Sigmoid colon (tissue), 7 donors: Measurements from ENCODE around the gene CLEC16A. TPM values are rescaled to one million over a fixed set of nuclear protein-coding genes. Genes with fewer than 3 reads are reported as not detected.

ENCODE experiments used
- DNase-seq: peaks from one replicate; pipeline ENCODE4 v3.0.0-alpha.2; 2019
- H3K27ac ChIP-seq, 4 donors: fragments of 200-600 bp; sonication (generic); one replicate each; pipeline ENCODE4 v1.5.1; 2016 to 2019; ENCODE audit warnings: mild to moderate bottlenecking in 1 of 4
- H3K27me3 ChIP-seq, 3 donors: fragments of 200-600 bp; sonication (generic); one replicate each; pipeline ENCODE4 v1.5.1; 2019; ENCODE audit warnings: mild to moderate bottlenecking in 1 of 3
- H3K36me3 ChIP-seq, 4 donors: fragments of 200-600 bp; sonication (generic); one replicate each; pipeline ENCODE4 v1.5.1; 2016 to 2019
- H3K4me1 ChIP-seq, 4 donors: fragments of 200-600 bp; sonication (generic); one replicate each; pipeline ENCODE4 v1.5.1; 2017 to 2019
- H3K4me3 ChIP-seq, 4 donors: fragments of 200-600 bp; sonication (generic); one replicate each; pipeline ENCODE4 v1.5.1; 2017 to 2019; ENCODE audit warnings: mild to moderate bottlenecking in 2 of 4, moderate library complexity in 1 of 4
- H3K9me3 ChIP-seq, 4 donors: fragments of 200-600 bp in 3 of 4; sonication (generic) in 3 of 4; one replicate each; pipeline versions ENCODE4 v1.5.1 to v1.6.1; 2013 to 2019
- CTCF ChIP-seq, 4 experiments: fragments of 450-650 bp in 3 of 4; fragments of 200-600 bp in 1 of 4; IDR thresholded peaks; one replicate each; pipeline ENCODE4 v1.5.1; 2016 to 2019; ENCODE audit warnings: antibody characterized with exemption in 4 of 4, mild to moderate bottlenecking in 3 of 4, moderate library complexity in 2 of 4
- EP300 ChIP-seq, 4 donors: sonication (generic); formaldehyde crosslinking; IDR thresholded peaks; one replicate each; pipeline ENCODE4 v1.6.1; 2017; ENCODE audit warnings: antibody characterized with exemption in 4 of 4
- POLR2A ChIP-seq, 2 donors: fragments of 450-650 bp; IDR thresholded peaks; one replicate each; pipeline ENCODE4 v1.6.1; 2016; ENCODE audit warnings: antibody characterized with exemption in 2 of 2, mild to moderate bottlenecking in 2 of 2, moderate library complexity in 2 of 2
- POLR2AphosphoS5 ChIP-seq, 4 donors: sonication (generic); formaldehyde crosslinking; IDR thresholded peaks; one replicate each; pipeline ENCODE4 v1.6.1; 2017; ENCODE audit warnings: antibody characterized with exemption in 4 of 4
- WGBS, 2 donors: extraction: QIAGEN DNeasy Blood & Tissue Kit; methylation state at CpG; one replicate each; pipeline ENCODE4 v1.1.7; 2013; 5-methylcytosine and 5-hydroxymethylcytosine counted together
- intact Hi-C: fragments of 100-400 bp; cut with DNase I; formaldehyde crosslinking; loops from one replicate; pipeline ENCODE4 v1.15.1; 2023
- polyA plus RNA-seq, 3 donors: library from polyadenylated mRNA; stranded (reverse); fragments of 200-250 nt; gene quantifications; one replicate each; pipeline ENCODE4 v1.2.3, GENCODE V29; 2013
- total RNA-seq, 4 donors: library from RNA; depleted of rRNA; stranded (reverse); fragments of >200 nt; gene quantifications; one replicate each; pipeline ENCODE4 v1.1.0, GENCODE V29; 2016
- donor health status: healthy with polysubstance abuse.
- donor health status: Bipolar disorder and iron deficiency.
- donor health status: healthy.

The CLEC16A gene
- total and polyA plus RNA-seq, 7 donors, result 9.6 to 35.2 (median 24.6) TPM

DNA sequence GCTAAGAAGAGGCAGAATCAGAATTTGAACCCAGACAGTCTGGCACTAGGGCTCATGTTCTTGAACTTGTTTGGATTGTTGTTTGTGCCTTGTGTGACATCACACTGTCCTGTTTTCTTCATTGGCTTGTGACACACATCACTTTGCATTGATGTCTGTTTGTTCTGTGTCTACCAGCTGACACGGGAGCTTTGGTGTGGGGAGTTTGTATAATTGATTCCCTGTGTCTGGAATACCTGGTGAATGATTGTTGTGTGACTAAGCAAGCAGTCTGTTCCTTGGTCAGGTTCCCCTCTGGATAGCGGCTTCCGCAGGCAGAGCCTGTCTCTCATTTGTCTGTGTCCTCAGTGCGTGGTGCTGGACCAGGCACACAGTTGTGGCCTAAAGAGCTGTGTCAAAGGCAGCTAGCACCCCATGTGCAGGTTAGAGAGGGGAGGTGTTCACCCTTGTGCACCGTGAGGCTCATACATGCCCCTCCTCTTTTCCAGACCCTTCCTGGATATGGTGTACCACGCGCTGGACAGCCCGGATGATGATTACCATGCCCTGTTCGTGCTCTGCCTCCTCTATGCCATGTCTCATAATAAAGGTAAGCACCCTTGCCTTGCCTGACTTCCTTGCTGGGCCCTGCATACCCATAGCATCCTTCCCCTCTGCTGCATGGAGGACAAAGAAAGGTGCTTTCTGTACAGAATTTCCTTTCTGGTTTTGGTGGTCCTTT lies 80.1 kb downstream of the CLEC16A start:
- 88 to 93% methylated on average over 9 of the region's 9 CpGs for WGBS, 2 donors
- no peak overlapping the region for H3K27ac ChIP-seq
- no peak for DNase-seq
- no peak overlapping the region for H3K4me3 ChIP-seq
- H3K27me3 ChIP-seq, result no peaks in the 10 kb centered on the region
- no peaks in the 10 kb centered on the region for H3K4me1 ChIP-seq
- H3K36me3 ChIP-seq, result peaks cover 6 to 61% (median 32%) of the 10 kb centered on the region in 4 donors
- intact Hi-C loops, result no loop called here
- H3K9me3 ChIP-seq, result peaks cover 0 to 4% (median 3%) of the 10 kb centered on the region in 4 donors
- TF ChIP-seq POLR2AphosphoS5 (IDR thresholded peaks at IDR 0.05) (no peak), CTCF (IDR thresholded peaks at IDR 0.05) (no peak), EP300 (IDR thresholded peaks at IDR 0.05) (no peak)

DNA sequence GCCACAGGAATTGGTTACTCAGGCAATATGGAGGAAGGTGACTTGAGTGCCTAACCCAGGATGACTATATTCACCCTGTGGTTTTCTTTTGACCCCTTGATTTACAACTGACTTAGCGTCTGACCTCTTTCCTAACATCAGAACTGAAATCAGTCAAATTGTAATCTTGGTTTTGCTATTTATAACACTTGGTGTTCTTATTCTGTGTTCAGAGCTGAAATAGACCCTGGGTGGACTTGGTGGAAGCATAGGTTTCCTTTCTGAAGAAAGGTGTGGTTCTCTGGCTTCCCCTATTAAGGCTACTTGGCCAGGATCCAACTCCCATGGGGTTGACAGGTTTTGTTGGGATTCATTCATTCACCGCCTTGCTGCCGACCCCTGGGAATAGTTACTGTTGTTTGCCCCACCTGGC lies 80.8 kb downstream of the CLEC16A start:
- Histone ChIP-seq H3K36me3 (peaks cover 6 to 60% (median 31%) of the 10 kb centered on the region in 4 donors), H3K4me1 (peaks cover 0 to 4% (median 0%) of the 10 kb centered on the region in 4 donors), H3K9me3 (peaks cover 0 to 4% (median 3%) of the 10 kb centered on the region in 4 donors), H3K27me3 (no peaks in the 10 kb centered on the region), H3K4me3 (no peak overlapping the region), H3K27ac (no peak overlapping the region)
- 88% methylated on average over 3 of the region's 3 CpGs for WGBS, 2 donors
- no peak for DNase-seq
- TF ChIP-seq CTCF (IDR thresholded peaks at IDR 0.05) (no peak), POLR2AphosphoS5 (IDR thresholded peaks at IDR 0.05) (no peak), POLR2A (IDR thresholded peaks at IDR 0.05) (no peak), EP300 (IDR thresholded peaks at IDR 0.05) (no peak)
- intact Hi-C loops, result no loop called here

DNA sequence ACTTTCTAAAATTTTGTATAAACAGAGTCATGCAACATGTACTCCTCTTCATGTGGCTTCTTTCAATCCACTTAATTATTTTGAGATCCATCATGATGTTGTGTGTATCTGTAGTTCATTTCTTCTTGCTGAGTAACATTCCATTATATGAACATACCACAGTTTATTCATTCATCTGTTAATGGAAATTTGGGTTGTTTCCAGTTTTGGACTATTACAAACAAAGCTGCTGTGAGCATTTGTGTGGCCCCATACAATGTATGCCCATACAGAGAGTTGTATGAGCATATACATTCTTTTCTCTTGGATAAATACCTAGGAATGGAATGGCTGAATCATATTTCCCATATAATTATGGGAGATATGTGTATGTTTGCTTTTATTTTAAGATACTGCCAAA lies 85.6 kb downstream of the CLEC16A start:
- H3K27ac ChIP-seq, result no peak overlapping the region
- DNase-seq, result no peak
- H3K4me1 ChIP-seq, result peaks cover 0 to 23% (median 10%) of the 10 kb centered on the region in 4 donors
- H3K27me3 ChIP-seq, result no peaks in the 10 kb centered on the region
- TF ChIP-seq EP300 (IDR thresholded peaks at IDR 0.05) (no peak), CTCF (IDR thresholded peaks at IDR 0.05) (no peak), POLR2A (IDR thresholded peaks at IDR 0.05) (no peak), POLR2AphosphoS5 (IDR thresholded peaks at IDR 0.05) (no peak)
- peaks cover 5 to 42% (median 25%) of the 10 kb centered on the region in 4 donors for H3K36me3 ChIP-seq
- intact Hi-C loops, result no loop called here
- H3K9me3 ChIP-seq, result peaks cover 0 to 4% (median 3%) of the 10 kb centered on the region in 4 donors
- H3K4me3 ChIP-seq, result no peak overlapping the region

- H3K36me3 ChIP-seq, result peaks cover 0 to 31% (median 17%) of the 10 kb centered on the region in 4 donors
- intact Hi-C loops, result no loop called here
Observed at GRCh38 chr16:11030990-11031510, 86.7 kb downstream of the CLEC16A start.

More at GRCh38 chr16:11030990-11031510, 86.7 kb downstream of the CLEC16A start:
- Histone ChIP-seq H3K4me3 (no peak overlapping the region), H3K27ac (no peak overlapping the region), H3K27me3 (no peaks in the 10 kb centered on the region), H3K9me3 (peaks cover 0 to 4% (median 0%) of the 10 kb centered on the region in 4 donors), H3K4me1 (peaks cover 0 to 23% (median 10%) of the 10 kb centered on the region in 4 donors)
- no peak for DNase-seq
- no peak for TF ChIP-seq POLR2AphosphoS5 (IDR thresholded peaks at IDR 0.05)
- TF ChIP-seq CTCF (IDR thresholded peaks at IDR 0.05), result no peak
- TF ChIP-seq POLR2A (IDR thresholded peaks at IDR 0.05), result no peak
- no peak for TF ChIP-seq EP300 (IDR thresholded peaks at IDR 0.05)
- 96% methylated on average over 7 of the region's 7 CpGs for WGBS, 2 donors
